NCI-H1436 treated with DMSO at 0.1 percent for 48 hours (cell line): ENCODE data around the gene CDK6.

Experiments used
- DNase-seq: peaks from one replicate; lab custom pipeline; 2025; lab: John Stamatoyannopoulos, UW

CDK6 gene

DNA sequence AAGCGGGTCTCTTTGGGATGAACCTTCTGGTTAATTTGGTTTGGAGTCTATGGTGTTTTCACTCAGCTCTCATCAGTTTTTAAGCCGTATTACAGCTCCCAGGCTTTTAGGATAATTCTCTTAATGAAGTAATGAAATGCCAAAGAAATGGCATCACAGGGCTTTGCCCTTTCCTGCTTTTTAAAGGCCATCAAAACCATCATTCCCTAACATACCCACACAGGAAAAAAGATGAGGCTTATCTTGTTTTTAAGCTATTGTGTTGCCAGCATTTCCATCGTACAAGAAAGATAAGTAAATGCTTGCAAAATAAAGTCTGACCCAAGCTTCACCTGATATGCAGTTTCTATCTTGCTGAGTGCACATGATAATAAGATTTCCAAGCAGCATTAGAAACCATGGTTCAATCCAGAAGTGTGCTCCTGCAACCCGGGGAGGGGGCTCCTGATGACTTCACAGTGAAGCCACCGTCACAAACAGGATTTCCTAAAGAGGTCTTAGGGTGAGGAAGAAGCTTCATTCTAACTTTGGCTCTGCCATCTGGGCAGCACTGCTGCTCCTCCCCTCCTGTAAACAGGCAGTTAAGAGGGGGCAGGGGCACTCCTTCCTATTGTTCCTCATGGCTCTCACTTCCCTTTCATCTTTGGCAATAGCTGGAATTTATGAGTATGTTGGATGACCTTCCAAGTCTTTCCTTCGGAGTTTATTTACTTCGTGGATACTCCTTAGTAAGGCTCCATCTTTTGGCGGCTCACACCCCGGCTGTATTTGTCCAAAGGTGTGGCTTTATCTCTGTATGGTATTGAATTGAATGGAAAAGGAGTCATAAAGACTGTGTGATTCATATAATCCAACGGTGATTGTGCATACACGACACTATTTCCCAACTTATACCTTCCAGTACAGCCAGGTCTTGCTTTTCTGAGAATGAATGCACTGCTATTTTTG lies 191.0 kb downstream of the CDK6 start:
- no peak for DNase-seq

DNA sequence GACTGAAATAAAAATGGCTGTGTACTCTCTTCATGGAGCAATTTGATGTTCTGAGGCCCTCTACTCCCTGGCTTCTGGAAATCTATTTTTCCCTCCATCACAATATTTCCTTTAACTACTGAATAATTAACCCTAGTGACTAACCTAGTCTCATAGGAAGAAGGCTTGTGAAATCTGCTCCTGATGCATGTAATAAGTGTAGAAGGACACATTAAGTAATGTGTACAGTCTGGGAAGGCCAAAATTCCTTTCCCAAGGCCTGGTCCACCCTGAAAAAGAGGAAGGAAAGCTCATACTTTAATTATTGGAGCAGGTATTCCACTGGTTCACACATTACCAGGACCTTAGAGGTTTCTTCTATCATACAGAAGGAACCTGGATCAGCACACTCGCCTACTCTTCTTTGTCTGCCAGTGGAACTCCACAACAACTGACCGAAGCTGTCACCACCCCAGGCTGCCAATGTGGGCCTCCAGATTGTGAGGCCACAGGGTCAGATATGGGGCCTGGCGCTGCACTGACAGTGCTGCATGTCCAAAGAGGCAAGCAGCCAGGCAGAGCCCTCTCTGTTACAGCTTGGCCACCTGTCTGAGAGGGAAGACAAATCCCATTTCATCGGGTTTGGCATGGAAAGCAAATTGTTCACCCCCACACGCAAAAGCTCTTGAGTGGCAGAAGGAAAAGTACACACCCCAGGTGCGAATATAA lies 191.8 kb downstream of the CDK6 start:
- DNase-seq, result no peak

DNA sequence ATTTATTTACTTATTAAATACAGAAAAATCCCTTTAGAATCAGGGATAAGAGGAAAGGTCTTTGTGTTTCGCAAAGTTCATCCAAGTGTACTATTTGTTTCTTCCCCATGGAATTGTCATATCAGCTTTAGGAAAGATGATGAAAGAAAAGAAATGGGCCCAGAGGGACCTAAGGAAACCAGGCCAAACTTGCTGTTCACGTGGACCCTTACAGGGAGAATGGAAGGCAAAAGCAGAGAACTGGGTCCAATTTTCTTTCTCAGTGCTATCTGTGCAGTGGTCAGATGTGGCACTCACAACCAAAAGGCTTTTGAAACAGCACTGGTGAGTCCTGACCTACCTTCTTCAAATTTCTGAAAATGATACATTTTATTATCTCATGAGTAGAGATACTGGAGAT lies 192.6 kb downstream of the CDK6 start:
- DNase-seq, result no peak

DNA sequence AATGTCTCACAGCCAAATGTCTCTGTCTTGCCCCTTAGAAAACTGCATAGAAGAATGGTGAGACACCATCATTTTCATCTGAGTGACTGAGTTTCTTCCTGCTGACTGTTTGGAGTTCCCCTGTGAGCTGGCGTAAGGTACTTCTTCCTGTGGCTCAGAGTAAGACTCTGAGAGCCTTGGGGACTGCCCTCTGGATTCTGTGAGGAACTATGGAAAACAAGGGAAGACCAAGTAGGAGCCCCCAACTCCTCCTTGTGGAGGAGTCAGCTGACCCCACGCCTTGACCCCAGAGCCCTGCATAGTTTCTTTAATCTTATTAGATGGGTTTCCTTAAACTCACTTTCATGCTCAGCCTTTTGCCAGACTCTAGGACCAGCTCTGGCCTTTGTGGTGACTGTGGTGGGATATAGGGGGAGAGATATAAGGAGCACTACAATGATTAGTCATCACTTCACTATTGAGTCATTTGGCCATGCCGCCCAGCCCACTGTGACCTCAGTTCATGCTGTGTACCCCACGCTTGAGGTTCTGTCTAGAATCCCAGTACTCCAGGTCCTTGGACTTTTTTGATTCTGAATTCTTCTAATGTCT lies 194.4 kb downstream of the CDK6 start:
- DNase-seq, result no peak

DNA sequence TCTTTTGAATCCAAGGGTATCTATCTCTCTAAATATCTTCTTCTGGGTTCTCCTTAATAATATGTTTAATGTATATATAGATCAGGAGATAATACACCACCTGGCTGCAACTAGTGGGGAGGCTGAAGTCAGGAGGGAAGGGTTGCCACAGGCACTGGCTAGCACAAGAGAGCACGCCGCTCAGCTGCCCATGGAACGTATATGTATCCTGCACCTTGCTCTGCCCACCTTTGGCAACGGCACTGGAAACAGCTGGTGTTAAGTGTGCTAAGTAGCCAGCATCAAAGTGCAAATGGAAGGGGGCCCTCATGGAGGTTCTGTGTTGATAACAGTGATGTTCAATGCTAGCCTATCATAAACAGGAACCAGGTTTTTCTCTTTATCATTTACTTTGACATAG lies 196.4 kb downstream of the CDK6 start:
- no peak for DNase-seq

DNA sequence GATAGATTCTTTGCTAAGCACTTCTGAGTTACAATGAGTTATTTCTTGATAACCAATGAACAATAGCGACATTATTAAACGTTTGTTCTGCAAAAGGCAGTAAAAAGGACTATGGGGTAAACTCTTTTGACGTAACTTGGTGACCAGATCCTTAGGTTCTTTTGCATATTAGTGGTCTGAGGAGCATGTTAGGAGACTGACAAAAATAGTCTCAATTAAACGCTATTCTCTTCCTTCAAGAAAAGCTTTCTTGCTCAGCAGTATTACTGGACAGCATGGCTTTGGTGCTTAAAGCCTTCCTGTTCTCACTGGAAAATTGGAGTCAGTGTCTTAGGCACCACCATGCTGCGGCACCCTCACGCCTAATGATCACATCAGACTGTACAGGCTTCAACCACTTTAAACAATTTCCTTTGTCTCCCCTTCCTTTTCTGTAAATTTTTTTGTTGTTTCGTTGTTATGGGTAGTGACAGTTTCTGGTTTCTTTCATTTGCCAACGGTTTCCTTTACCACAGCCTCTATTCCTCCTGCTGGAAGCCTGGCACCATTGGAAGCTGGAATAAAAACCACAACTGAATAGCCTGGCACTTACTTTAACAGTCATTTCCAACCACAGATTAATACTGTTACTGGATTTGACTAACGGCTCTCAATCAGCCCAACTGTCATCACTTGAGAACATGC lies 197.0 kb downstream of the CDK6 start:
- DNase-seq, result no peak

DNA sequence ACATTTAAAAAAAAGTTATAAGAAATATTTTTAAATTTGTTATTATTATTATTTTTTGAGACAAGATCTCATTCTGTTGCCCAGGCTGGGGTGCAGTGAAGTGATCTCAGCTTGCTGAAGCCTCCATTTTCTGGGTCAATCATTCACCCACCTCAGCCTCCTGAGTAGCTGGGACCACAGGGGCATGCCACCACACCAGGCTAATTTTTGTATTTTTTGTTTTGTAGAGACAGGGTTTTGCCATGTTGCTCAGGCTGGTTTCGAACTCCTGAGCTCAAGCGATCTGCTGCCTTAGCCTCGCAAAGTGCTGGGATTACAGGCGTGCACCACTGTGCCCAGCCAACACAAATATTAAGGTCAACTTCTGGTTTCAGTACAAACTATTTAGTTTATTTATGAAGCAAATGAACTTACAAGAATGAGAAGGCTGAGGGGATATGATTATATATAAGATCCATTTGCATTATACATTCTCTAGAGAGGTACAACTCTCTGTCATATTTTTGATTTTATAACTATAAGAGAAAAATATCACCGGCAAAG lies 200.3 kb downstream of the CDK6 start:
- DNase-seq, result no peak

DNA sequence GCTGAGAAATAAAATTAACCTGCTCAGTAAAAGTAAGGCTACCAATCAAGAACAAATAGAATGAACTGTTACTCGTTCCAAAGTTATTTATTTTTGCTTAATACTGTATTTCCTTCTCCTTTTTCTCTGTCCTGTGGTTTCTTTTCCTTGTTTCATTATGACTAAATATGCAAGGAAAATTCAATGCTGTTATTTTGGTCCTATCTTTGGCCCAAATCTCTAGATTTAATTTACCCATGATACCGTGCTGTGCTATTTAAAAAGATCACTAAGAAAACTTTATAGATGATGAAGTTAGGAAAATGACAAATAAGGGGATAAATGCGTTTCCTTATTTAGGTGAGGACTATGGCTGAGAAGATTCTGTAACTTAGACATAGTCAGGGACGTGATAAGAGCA lies 200.8 kb downstream of the CDK6 start:
- no peak for DNase-seq

DNA sequence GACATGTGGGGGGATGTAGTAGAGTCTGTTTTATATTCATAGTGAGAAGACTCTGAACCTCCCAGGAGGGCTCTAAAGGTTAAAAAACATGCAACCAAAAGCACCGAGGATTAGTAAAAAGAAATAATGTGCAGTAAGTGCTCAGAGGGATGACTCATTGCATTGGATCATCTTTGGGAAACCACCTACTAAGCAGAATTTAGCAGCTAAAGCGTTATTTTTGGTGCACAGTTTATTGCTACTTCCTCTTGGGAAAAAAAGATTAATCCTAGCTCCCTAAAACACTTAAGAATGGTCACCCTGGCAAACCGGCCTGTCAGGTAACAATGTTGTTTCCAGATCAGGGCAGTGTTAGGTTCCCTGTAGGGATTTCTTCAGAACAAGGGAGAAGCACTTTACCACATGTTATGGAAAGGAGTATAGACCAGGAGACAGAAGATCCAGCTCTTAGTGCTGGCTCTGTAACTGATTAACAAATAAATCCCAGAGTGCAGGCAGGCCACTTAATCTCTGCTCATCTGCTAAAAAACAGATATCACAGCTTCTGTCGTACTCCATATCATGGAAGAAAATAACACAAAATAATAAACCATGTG lies 201.4 kb downstream of the CDK6 start:
- no peak for DNase-seq

DNA sequence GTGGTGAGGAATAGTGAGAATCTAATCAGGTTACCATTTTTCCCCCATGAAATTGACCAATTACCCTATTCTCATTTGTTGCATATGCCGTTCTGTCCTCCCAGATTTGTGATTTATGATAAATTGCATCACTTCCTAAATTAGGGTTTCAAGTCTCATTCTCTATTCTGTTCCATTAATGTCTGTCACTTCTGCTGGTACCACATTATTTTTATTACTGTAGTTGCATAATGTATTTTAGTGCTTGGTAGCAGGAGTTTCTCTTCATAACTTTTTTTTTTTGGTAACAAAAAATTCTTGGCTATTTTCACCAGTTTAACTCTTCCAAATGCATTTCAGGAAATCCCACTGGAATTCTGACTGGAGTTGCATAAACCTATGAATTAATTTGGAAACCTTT lies 202.2 kb downstream of the CDK6 start:
- no peak for DNase-seq

DNA sequence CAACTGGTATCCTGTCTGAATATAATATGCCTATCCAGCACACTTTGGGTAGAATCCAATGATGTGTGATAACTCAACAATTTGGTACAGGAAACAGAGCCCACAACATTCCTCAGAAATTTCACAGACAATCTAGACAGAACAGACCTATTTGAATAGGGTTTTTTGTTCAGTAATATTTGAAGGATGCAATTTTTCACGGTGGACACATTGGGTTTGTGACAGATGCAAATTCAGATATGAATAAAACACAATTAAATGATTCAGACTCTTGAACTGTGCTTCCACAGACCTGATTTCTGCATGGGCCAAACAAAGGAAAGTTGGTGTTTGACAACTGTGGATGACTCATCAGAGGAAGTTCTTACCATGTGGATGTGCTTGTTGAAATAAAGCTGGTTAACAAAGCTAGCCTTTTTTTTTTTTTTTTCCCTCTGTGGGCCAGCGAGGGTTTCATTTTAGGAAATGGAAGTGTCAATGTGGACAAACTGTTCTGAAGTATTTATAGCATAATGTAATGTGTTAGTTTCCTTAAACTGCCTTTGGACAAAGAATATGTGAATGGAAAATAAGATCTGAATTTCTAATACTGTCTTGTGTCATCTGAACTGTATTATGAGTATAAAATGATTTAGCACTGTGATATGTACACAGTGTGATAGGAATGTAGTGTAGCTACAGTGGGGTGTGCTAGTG lies 203.0 kb downstream of the CDK6 start:
- DNase-seq, result no peak

DNA sequence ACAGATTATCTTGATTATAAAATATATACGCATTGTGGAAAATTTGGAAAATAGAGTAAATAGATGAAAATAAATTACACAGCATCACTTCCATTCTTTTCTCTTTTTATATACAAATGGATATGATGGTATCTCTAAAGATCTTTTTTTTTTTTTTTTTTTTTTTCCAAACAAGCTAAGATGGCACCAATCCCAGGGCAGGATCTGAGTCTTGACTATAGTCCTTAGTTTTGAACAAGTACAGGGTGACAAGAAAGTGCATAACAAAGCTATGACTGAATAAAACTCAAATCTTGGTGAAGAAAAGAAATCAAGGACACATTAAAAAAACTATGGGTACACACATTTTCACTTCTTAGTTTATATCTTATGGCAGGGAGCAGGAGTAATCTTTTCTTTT lies 203.6 kb downstream of the CDK6 start:
- DNase-seq, result no peak

DNA sequence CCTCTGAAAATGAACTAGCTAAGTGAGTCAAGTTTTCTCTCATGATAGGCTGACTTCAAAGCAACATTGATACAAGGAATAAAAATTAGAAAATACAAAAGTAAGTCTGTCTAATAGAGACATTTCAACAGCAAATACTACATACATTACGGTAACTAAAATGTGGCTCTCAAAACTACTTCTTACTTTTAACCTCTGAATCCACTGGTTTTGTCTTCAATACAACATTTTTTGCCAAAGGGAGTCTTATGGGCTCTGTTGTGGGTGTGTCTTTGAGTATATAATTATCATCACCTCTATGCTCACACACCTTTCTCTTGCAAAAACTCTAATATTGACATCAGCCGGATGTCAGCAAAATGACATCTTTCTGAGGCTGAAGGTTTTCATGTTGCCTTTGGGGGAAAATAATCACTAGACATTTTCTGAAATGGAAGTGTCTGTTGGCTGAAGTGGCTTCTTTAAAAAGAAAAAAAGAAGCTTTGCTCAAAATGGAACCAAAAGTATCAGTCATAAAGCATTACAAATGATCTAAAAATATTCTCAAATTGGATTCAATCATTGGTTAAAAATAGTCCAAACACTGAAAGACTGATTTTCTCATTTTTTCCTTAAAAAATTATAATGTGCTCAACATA lies 204.4 kb downstream of the CDK6 start:
- no peak for DNase-seq

DNA sequence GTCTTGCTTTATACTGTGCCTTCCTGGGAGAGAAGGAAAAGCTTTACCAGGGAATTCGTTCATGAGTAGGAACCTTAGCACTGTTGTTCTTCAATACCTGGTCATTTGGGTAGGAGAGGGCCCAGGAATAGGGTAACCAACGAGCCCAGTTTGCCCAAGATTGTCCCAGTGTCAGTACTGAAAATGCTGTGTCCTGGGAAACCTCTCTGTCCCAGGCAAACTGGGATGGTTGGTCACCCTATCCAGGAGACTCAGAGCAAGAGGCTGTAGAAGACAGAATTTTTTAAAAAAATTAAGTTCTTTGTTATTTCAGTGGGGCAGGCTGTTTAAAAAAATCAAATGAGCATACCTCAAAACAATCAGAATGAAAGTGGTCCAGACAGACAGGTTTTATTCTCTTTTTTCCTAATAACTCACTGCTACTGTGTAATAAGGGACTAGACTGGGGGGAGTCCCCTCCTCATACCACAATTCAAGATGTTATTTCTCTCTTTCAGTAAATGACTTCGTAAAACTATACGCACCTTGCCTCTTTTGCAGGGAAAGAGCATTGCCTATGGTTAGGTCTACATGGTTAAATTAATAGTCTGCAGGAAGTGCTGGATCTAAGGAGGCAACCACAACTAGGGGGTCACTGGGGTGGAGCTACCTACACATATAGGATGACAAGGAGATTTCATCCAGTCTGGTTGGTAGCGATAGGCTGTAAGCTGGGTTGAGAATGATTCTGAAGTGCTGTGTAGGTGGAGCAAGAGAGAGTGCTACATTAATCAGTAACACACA lies 205.1 kb downstream of the CDK6 start:
- DNase-seq, result no peak

DNA sequence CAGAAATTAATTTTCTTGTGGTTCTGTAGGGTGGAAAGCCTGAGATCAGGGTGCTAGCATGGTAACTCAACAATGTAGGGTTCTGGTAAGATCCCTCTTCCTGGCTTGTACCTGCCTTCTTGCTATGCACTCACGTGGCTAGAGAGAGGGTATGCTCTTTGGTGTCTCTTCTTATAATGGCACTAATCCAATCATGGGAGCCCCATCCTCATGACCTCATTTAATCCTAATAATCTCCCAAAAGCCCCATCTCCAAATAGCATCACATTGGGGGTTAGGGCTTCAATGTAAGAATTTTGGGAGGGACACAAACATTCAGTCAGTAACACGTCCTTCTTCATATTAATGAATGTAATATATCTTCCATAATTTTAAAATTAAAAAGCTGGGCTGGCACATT lies 206.6 kb downstream of the CDK6 start:
- no peak for DNase-seq

DNA sequence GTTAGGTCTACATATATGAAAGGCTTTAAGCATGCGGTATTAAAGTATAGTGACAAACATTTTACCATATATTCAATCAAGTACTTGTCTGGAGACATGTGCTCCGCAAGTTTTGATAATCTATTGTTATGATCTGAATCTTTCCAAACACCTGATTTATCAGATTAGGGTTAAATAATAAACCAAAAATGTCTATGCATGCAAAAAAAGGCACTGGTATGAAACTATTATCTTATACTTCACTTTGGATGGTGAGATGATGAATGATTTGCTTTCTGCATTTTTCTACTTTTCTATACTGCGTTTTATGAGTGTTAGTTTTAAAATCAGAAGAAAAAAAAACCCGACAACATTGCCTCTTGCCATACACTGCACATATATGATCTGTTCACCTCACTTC lies 208.4 kb downstream of the CDK6 start:
- no peak for DNase-seq

DNA sequence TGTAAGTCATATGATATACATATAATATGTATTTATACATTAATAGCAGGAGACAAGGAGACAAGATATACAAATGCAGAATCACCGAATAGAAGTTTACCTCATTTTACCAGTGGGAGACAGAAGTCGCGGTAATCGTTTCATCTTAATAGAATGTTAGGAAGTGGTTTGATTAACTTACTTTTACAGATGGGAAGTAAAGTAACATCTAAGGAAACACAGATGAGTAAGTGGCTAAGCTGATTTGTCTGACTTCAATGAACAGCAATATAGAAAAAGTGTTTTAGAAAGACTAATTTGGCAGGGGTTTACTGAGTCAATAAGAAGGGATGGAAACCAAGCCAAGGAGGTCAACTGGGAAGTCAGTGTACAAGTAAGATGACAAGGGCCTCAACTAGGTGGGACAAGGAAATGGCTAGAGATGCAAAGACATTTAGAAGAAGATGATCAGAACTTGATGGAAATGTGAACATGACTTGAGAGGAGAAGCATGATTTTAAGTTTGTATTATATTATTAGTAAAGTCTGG lies 210.0 kb downstream of the CDK6 start:
- no peak for DNase-seq

DNA sequence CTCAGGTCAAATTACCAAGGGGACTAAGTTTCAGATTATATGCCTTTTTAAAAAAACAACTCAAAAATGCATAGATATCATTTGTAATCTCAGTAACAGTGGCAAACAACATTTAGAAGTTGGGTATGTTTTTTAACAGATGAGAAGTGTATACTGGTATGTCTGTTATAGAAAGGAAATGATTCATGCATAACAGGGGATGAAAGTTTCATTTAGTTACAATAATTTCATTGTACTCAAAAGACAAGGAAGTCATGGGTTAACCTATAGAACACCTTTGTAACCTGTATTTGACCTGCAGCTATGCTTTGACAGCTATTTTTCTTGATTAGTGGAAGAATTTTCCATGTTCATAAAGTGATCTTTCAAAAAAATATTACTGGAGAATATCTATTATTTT lies 210.8 kb downstream of the CDK6 start:
- DNase-seq, result no peak

DNA sequence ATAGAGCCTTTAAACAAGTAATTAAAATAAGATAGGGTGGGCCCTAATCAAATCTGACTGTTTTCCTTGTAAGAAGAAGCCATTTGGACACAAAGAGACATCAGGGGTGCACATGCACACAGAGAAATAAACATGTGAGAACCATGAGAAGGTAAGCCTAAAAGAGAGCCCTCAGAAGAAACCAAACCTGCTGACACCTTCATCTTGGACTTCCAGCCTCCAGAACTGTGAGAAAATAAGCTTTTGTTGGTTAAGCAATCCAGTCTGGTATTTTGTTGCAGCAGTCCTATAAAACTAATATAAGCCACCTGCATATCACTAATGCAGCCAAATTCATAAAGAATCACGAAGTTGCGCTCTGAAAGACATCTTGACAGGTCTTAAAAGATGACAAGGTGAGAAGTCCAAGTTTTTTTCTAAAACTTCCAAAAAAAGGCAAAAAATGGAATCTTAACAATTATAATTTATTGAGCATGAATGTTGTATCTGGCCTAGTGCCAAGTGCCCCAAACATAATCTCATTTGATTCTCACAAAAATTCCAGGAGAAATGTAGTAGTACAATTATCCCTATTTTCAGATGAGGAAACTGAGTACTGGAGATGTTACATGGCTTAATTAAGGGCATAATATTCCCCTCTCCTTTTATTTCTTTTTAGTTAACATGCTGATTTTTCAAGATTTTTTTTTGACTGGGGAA lies 211.9 kb downstream of the CDK6 start:
- DNase-seq, result no peak
